ENCODE data around the gene TCERG1L.
"Not testable (repeated sequence)": the region's sequence is repeated elsewhere in the genome, so short reads cannot be mapped to it uniquely, and the experiment has no call there.

TCERG1L gene, protein sequence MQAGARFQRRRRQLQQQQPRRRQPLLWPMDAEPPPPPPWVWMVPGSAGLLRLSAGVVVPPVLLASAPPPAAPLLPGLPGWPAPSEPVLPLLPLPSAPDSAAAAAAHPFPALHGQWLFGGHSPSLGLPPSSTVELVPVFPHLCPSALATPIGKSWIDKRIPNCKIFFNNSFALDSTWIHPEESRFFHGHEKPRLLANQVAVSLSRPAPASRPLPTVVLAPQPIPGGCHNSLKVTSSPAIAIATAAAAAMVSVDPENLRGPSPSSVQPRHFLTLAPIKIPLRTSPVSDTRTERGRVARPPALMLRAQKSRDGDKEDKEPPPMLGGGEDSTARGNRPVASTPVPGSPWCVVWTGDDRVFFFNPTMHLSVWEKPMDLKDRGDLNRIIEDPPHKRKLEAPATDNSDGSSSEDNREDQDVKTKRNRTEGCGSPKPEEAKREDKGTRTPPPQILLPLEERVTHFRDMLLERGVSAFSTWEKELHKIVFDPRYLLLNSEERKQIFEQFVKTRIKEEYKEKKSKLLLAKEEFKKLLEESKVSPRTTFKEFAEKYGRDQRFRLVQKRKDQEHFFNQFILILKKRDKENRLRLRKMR

DNA sequence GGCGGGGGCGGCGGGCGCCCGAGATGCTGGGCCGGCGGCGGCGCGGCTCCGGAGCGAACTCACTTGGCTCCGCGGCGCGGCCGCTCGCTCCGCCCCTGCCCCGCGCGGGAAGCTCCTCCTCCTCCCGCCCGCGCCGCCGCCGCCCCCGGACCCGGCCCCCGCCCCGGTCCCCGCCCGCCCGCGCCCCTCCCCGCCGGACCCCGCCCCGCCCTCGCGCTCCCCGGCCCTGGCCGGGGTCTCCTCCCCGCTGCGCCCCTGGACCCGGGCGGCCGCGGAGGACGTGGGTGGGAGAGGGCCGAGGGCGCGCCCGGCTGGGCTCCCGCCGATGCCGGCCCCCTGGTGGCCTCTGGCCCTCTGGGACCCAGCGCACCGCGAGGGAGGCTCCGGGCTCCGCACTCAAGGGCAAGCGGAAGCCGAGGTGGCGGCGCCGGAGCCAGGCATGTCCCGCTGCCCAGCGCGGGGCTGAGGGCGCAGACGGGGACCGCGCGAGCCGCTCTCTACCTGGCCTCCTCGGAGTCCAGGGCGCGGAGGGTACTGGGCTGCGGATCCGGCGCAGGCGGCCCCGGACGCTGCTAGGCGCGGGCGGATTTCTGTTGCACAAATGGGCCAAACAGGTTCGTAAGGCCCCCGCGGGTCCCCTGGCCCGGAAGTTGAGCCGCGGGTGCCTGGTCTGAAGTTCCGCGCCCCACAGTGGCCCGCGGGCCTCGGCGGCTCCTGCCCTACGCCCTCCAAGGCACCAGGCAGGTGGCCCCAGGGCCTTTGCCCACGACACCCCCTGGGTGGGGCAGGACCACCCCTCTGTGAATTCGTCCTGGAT lies at the start of gene TCERG1L:
Gene TCERG1L, minus strand, starts transcription at position 61 of the 817 bp plus-strand sequence. CDS start 86 bp downstream, outside the sequence.
- DNase-seq: peak; percentile 21

DNA sequence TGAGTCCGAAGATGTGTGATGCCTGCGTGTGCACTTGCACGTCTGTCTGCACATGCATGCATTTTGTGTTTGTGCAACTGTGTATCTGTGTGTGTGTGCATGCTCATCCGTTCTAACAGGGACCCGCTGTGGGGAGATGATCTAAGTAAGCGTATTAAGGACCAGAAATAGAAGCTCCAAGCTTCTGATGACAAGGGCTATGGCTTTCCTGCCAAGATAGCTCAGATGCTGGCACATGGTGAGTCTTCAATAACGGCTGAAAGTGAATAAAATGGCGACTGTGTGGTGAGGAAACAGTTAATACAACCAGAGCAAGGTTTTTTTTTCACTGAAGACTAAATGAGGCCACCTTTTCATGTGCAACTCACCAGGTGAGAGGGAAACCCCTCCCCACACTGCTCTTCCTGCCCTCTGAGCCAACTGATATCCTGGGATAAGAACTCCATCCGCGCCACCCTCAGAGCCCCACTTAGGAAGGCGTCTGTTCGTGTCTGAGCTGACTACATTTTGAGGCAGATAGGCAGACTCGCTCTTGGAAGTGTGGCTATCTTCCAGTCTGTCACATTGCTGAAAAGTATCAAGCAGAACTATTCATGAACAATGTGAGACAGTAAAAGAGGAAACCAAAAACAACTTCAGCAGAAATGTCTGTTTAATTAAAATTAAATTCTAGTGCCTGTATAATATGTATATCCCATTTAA lies 47.4 kb upstream of the TCERG1L start:
- DNase-seq: no peak

DNA sequence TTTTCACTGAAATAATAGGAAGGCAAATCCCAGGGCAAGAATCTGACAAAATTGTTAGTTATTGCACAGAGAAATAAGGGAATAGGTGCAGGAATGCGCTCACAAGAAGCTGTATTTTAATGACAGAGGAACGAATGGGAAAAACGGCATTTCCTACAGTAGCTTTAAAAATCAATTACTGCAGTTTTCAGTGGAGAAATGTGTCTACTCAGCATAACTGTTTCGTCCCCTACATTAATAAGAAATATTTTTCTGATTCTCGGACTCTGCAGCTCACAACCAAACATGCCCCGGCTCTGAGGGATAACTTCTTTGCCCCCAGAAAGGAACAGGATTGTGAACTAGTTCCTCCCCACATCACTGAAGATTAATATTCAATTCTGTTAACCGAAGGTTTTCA lies 44.9 kb upstream of the TCERG1L start:
- DNase-seq: no peak

DNA sequence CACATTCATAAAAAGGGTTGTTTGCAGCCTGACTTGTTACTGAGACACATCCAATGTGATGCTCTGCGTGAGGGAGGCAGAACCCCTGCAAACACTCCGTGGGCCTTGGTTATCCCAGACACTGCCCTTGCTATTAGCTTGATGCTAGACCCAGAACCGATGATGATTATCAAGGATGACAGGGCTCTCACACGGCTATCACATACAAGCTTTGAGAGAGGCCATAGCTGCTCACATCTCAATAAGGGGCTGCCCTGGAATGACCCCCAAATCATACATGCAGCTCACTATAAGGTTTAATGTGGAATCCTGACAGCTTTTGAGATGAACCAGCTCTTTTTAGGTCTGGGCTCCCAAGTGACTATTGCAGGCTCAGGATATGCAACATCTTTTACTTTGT lies 44.4 kb upstream of the TCERG1L start:
- DNase-seq: no peak

DNA sequence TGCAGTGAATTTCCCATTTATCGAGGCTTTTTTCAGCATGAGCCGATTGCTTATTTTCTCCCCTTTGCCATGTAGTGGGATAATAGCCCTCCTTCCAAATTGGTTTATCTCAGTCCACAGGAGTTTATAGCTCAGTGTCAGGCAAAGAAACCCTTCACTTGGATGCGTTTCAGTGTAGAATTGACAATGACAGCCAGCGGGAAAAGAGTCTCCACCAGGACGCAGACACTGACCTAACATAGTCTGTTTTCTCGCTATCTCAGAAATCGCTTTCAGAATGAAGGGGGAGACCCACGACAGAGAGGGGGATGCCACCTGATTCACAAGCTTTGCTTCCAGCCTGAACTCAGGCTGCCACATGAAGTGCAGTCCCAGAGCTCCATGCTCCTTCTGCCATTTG lies 43.5 kb upstream of the TCERG1L start:
- no peak for DNase-seq

DNA sequence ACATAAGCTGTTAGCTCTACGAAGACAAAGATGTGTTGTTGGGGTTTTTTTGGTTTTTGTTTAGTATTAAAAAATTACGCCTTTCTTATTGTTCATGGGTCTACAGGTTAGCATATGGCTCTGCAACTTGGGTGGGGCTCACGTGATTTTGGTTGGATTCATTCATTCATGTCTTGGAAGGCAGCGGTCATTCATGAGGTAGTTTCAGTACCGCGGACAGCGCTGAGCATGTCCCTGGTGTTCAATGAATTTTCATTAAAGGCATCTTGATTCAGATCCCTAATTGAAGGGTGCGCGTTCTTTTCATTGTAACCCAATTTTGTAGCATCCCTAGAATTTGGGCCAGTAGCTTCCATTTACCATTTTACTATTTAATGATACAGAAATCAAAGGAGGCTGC lies 42.9 kb upstream of the TCERG1L start:
- DNase-seq: no peak

DNA sequence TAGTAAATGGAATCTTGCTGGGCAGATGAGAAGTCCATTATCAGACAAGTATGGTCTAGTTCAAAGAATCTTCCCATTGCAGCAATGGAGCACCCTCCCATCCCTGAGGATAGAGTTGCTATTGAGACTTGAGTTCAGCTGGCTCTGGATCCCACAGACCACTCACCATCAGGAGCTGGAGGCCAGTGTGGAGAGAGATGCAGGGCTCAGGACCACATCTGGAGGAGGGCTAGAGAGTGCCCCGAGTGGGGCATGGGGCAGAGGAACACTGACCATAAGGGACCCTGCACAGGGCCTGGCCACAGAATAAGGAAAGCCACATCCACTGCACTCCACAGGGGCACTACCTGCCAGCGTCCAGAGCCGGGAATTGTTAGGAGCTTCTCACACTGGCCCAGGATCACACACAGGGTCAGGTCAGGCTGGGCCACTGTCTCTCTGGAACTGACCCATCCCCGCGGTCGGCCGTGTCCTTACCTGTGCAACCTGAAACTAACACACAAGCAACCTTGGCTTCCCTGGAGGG lies 41.3 kb upstream of the TCERG1L start:
- no peak for DNase-seq

DNA sequence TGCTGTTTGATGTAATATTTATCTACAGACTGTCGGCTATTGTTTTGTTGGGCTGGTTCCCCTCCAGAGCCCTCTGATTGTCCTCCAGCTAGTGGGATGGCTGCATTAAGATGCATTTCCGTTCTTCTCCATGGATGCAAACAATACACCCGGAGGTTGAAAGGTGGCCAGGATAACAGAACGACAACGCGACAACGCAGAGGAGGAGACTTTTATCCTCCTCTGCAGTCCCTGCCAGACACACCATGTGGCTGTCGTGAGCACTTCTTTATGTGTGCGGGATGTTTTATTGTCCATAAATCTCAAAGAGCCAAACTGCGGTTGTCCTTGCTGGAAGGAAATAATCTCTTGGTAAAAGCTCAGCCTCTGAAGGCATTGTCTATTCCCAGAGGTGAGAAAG lies 39.1 kb upstream of the TCERG1L start:
- DNase-seq: no peak

DNA sequence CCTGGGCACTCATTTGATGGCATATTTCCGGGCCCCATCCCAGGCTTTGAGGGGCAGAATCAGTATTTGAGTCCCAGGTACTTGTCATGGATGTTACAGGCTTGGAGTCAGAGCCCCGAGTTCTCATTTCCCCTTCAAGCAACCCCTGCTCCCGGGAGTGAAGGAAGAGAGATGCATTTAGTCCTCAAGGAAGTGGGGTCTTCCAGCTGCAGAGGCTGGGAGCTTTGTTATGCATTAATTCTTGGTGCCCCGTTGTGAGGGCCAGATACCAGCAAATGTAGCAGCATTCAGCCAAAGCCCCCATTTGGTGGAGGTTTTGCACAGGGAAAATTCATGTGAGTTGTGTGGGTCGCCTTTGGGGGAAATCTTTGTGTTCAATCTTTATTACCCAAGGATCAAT lies 38.7 kb upstream of the TCERG1L start:
- no peak for DNase-seq

DNA sequence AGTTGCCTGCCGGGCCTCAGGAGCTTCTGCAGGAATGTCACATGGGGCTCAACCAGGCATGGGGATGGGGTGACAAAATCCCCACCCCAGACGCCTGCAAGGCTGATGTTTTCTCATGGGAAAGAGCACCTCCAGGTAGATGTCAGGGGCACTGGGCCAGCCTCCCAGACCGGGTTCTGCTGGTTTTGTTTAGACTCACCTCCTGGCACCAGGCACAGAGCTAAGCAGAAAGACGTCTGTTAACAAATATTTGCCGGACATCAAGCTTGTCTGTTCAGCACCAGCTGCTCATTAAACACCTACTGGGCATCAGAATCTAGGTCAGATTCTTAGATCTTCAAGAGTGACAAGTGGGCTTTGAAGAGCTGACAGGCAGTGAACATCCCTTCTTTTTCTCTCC lies 34.9 kb upstream of the TCERG1L start:
- DNase-seq: no peak

DNA sequence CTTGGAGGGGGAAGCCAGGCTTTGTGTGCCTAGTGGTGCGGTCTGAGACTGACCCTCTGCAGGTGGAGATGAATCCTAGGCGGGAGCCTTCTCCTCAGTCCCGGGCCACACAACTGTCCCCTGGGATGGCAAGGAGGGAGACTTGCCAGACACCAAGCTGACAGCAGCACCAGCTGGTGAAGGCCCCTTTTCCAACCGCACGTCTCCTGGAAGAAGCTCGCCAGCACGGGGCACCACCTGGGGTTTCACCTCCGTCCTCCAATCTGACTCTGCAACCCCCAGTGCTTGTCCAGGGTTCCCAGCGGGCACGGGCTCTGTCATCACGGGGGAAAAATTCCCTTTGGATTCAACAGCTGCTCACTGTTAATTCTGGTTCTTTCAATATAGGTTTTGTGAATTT lies 34.2 kb upstream of the TCERG1L start:
- no peak for DNase-seq

DNA sequence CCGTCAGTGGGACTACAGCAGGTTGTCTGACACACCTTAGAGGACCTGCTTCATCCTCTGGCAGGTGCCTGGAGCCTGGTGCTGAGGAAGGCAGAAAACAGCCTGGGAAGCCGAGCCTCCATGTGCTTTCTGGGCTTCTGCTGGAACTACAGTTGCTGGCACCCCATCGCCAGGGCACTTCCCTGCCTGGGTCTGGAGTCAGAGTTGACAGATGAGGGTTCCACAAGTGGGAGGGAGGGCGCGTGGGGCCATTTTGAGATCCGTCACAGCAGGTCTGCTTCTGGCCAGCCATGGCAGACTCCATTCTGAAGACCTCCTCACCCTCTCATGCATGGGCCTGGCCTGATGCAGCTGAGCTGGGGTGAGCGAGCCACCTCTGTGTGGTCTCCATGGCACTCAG lies 33.2 kb upstream of the TCERG1L start:
- DNase-seq: no peak

DNA sequence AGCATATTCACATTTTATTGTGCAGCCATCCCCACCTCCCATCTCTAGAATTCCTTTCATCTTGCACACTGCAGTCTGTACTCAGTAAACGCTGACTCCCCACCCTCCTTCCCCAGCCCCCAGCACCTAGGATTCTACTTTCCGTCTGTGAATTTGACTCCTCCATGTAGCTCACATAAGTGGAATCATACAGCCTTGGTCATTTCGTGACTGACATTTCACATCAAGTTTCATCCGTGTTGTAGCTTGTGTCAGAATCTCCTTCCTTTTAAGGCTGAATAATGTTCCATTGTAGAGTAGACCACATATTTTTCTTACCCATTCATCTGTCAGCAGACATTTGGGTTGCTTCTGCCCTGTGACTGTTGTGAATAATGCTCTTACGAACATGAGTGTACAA lies 26.2 kb upstream of the TCERG1L start:
- DNase-seq: no peak

DNA sequence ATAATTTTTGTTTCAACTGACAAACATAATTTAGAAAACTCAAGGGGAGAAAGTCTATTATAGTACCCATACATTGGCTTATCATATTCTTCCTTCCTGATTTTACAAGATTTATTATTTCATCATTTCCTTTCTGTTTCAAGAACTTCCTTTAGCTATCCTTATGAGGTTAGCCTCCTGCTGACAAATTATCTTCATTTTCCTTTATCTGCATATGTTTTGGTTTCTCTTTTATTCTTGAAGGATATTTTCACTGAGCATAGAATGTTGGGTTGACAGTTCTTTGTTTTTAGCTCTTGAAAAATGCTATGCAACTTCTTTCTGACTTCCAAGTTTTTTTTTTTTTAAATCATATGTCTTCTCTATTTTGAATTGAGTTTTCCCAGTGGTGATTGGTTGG lies 21.3 kb upstream of the TCERG1L start:
- no peak for DNase-seq

DNA sequence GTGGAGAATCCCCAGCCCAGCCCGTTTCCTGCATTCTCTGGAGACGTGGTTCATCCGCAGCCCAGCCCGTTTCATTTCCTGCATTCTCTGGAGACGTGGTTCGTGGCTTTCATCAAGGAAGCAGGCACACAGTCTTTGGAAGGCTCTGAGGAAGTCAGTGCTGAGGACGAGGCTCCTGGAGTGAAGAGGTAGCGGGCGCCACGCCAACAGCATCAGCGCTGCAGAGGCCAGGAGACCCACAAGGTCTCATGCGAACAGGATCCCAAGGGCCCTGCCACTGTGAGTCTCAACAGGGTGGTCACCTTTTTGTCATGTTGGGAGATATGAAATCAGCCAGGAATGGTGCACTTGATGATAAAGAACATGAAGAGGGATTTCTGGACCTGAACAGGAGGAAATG lies 12.4 kb upstream of the TCERG1L start:
- peak; percentile 1 for DNase-seq

DNA sequence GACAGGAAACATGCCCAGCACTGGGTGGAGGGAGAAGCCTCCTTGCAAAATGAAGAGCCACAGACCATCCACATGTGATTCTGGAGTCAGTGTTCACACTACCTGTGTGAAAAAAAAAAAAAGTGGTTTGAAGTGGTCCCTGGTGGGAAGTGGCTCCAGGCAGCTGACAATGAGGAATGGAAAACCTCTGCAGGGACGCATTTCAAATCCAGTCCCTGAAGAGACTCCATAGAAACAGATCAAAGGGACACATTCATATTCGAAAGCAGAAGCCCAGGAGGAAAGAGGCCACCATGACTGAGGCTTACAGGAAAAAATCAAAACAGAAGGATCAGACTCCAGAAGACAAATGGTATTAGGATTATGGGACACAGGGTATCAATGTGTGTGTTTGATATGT lies 11.5 kb upstream of the TCERG1L start:
- no peak for DNase-seq

DNA sequence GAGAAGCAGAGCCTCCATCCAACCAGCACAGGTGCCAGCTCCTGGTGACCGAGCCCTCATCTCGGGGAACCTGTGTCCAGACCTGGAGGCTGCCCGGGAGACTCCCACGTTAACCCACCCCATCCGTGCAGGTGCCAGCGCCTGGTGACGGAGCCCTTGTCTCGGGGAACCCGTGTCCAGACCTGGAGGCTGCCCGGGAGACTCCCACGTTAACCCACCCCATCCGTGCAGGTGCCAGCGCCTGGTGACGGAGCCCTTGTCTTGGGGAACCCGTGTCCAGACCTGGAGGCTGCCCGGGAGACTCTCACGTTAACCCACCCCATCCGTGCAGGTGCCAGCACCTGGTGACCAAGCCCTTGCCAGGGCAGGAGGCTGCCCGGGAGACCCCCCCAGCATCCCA lies 11.1 kb upstream of the TCERG1L start:
- not testable (repeated sequence) for DNase-seq

DNA sequence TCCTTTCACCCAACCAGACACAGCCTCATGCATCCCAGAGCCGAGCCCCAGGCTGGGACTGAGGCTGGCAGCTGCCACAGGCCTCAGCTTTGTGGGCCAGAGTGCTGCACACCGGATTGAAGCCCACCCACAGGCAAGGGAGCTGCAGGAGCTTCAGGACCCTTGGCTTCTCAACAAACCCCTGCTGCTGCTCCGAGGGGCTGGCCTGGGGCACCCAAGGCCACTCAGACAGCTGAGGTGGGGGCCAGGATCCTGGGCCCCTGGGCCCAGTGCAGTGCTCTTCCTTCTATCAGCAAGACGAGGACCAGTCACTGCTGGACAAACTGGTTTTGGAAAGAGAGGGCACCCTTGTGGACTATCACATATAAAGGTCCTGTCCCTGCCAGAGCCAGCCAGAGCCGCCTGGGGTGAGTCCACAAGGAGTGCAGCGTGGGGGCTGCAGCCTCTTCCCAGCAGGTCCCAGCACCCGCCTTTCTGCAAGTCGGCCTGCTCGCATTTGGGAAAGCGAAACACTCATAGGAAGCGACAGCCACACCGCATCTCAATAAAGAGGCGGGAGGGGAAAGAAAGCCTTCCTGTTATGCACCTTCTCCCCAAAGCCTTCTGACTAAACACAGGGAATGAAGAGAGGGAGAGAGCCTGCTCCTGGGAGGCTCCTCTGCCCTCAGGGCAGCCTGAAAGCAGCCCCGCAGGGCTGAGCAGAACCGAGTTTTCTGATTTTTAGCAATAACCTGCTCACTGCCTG lies 9.5 kb upstream of the TCERG1L start:
- DNase-seq: no peak

DNA sequence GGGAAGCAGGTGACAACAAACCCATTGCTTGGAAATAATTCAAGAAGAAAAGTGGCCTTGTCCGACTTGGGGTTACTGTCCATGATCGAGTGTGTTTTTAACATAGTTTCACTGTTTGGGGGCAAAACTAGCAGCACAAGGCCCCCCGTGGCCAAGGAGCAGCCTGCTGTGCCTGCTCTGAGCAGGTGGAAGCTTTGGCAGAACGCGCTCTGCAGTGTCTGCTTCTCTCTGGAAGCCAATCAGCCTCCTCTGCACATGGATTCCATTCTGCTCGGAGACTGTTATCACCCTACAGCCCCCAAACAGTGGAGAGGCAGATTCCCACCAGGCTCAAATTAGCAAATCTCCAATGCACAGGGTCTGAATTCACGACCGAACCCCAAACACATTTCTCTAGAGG lies 7.3 kb upstream of the TCERG1L start:
- DNase-seq: no peak

DNA sequence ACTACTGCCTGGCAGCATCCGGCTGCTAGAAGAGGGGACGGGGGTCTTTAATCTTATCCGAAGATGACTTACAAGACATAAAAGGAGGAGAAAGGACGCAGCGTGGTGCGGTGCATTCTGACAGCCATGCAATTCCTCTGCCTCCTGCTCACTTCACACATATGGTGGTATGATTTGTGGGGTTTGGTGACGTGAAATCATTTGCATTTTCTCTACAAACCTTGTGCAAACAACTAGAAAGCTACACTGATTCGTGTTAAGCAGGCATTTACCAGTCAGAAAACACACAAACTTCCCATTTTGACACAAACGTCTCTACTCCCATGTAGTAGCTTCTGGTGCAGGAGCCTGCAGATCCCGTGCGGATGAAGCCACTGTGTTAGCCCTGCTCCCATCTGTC lies 6.8 kb upstream of the TCERG1L start:
- DNase-seq: no peak

DNA sequence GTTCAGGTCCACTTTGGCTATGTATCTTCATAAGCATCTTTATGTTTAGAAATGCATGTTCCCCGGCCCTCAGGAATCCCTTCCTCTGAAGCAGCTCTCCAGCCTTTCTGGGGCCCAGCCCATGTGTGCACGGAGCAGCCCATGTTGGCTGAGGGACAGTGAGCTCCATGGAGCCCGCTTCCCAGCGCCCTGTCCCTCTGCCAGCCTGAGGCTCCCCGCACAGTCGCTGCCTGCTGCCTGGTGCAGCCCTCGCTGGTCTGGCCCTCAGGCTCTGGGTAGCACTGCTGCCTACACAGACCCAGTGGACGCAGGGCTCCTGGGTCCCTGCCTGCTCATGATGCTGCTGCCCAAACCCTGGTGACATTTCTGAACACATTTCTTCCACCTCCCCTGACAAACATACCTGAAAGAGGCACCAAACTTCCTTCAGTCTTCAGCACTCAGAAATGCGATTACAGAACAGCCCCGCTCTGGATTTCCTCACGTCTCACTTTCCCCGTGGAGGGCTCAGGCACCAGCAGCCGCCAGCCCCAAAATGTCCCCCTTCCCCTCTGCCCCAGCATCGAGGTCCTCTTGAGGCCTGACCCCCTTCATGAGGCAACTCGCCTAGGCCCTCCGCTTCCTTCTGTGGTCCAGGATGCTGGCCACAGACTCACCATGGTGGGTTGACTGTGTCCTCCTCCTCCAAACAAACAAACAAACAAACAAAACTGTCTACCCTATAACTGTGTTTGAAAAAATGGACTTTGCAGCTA lies 5.0 kb upstream of the TCERG1L start:
- no peak for DNase-seq

DNA sequence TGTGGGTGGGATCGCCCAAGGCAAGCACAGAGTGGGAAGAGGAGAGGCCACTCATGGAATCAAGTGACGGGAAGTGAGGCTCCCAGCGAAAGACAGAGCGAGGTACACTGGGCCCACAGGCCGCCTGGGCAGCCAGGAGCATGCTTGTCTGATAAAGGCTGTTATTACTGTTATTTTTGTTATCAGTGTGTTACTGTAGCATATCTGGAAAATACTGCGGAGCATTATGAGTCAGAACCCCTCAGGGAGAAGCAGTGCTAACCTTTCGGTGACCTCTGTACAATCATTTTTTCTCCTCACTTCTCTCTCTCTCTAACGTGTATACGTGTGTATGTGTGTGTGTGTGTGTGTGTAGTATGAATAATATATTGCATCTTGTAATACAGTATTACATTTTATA lies 3.8 kb upstream of the TCERG1L start:
- no peak for DNase-seq
